Breast epithelium (tissue), 4 donors: Measurements from ENCODE around the gene SEMA4B. TPM values are rescaled to one million over a fixed set of nuclear protein-coding genes. Genes with fewer than 3 reads are reported as not detected.
A peak's percentile ranks its signal among the peaks of the same experiment; 100 is the strongest.
"Not testable (repeated sequence)": the region's sequence is repeated elsewhere in the genome, so short reads cannot be mapped to it uniquely, and the experiment has no call there.

Experiments
- DNase-seq, 2 donors: peaks; one replicate each; pipeline ENCODE4 v3.0.0-alpha.2; 2019; ENCODE audit warnings: low spot score in 2 of 2
- H3K27ac ChIP-seq, 2 donors: fragments of 200-600 bp; sonication (generic) in 1 of 2; one replicate each; pipeline ENCODE4 v1.5.1; 2016 to 2019; ENCODE audit warnings: mild to moderate bottlenecking in 1 of 2
- H3K27me3 ChIP-seq, 2 donors: fragments of 200-600 bp; sonication (generic) in 1 of 2; one replicate each; pipeline versions ENCODE4 v1.5.1 to v1.6.0; 2017 to 2019; ENCODE audit warnings: control low read depth in 1 of 2, mild to moderate bottlenecking in 1 of 2
- H3K36me3 ChIP-seq: fragments of 200-600 bp; one replicate; pipeline ENCODE4 v1.5.1; 2019
- H3K4me1 ChIP-seq, 2 donors: fragments of 200-600 bp; sonication (generic); one replicate each; pipeline ENCODE4 v1.5.1; 2016 to 2019; ENCODE audit warnings: control low read depth in 1 of 2
- H3K4me3 ChIP-seq, 3 donors: fragments of 200-600 bp; sonication (generic); 1 replicate in 2 of 3; 2 replicates in 1 of 3; pipeline ENCODE4 v1.5.1; 2016 to 2019; ENCODE audit warnings: mild to moderate bottlenecking in 3 of 3, moderate library complexity in 2 of 3
- H3K9me3 ChIP-seq, 2 donors: fragments of 200-600 bp; sonication (generic) in 1 of 2; one replicate each; pipeline ENCODE4 v1.5.1; 2016 to 2019; ENCODE audit warnings: control low read depth in 1 of 2
- CTCF ChIP-seq, 3 donors: fragments of 450-650 bp; IDR thresholded peaks; one replicate each; pipeline ENCODE4 v1.5.1; 2016 to 2017; ENCODE audit warnings: antibody characterized with exemption in 3 of 3, mild to moderate bottlenecking in 3 of 3, moderate library complexity in 3 of 3
- POLR2A ChIP-seq: fragments of 450-650 bp; IDR thresholded peaks from one replicate; pipeline ENCODE4 v1.6.1; 2016; ENCODE audit warnings: antibody characterized with exemption, mild to moderate bottlenecking, moderate library complexity
- POLR2AphosphoS5 ChIP-seq, 3 donors: sonication (generic); formaldehyde crosslinking; IDR thresholded peaks; one replicate each; pipeline ENCODE4 v1.6.1; 2017; ENCODE audit warnings: antibody characterized with exemption in 3 of 3
- intact Hi-C: fragments of 100-400 bp; cut with DNase I; formaldehyde crosslinking; loops from one replicate; pipeline ENCODE4 v1.15.1; 2023; ENCODE audit warnings: low total_unique reads
- total RNA-seq, 3 donors: library from RNA; depleted of rRNA; stranded (reverse); fragments of >200 nt; gene quantifications; one replicate each; pipeline ENCODE4 v1.1.0, GENCODE V29; 2016

SEMA4B gene
- total RNA-seq, 3 donors from 2014 or later, result 6.6 to 72.8 (median 56.9) TPM

- intact Hi-C loops, result no loop called here
- no peak overlapping the region for H3K4me3 ChIP-seq
- H3K4me1 ChIP-seq, result no peaks in the 10 kb centered on the region
- no peaks in the 10 kb centered on the region for H3K36me3 ChIP-seq
- H3K27me3 ChIP-seq, result no peaks in the 10 kb centered on the region
- no peaks in the 10 kb centered on the region for H3K9me3 ChIP-seq
- H3K27ac ChIP-seq, result no peak overlapping the region
- DNase-seq, result no peak
- TF ChIP-seq POLR2AphosphoS5 (IDR thresholded peaks at IDR 0.05) (no peak), POLR2A (no peak), CTCF (IDR thresholded peaks at IDR 0.05) (no peak)
Observed at GRCh38 chr15:90181776-90182175, 19.4 kb upstream of the SEMA4B start.

GRCh38 chr15:90184119-90184785 is 16.9 kb upstream of the SEMA4B start:
- no peaks in the 10 kb centered on the region for H3K9me3 ChIP-seq
- TF ChIP-seq POLR2A, result no peak
- TF ChIP-seq CTCF (IDR thresholded peaks at IDR 0.05), result no peak
- TF ChIP-seq POLR2AphosphoS5 (IDR thresholded peaks at IDR 0.05), result peak; percentile 37 to 55 (median 53)
- H3K36me3 ChIP-seq, result no peaks in the 10 kb centered on the region
- H3K27ac ChIP-seq, result peak overlapping the region; percentile 97 to 98
- peak; percentile 84 to 85 for DNase-seq
- no peaks in the 10 kb centered on the region for H3K4me1 ChIP-seq
- no peaks in the 10 kb centered on the region for H3K27me3 ChIP-seq
- intact Hi-C loops, result no loop called here
- peak overlapping the region; percentile 63 to 86 (median 85) for H3K4me3 ChIP-seq

GRCh38 chr15:90184786-90185704 is 16.1 kb upstream of the SEMA4B start:
- TF ChIP-seq POLR2A (peak; percentile 38), POLR2AphosphoS5 (IDR thresholded peaks at IDR 0.05) (no peak)
- H3K27ac ChIP-seq, result peak overlapping the region; percentile 97 to 98
- H3K27me3 ChIP-seq, result no peaks in the 10 kb centered on the region
- intact Hi-C loops, result no loop called here
- H3K4me3 ChIP-seq, result peak overlapping the region; percentile 63 to 86 (median 85)
- peak; percentile 43 to 77 for DNase-seq
- no peaks in the 10 kb centered on the region for H3K36me3 ChIP-seq
- no peaks in the 10 kb centered on the region for H3K9me3 ChIP-seq
- H3K4me1 ChIP-seq, result no peaks in the 10 kb centered on the region

GRCh38 chr15:90187257-90187868 is 13.8 kb upstream of the SEMA4B start:
- H3K9me3 ChIP-seq, result no peaks in the 10 kb centered on the region
- intact Hi-C loops, result no loop called here
- TF ChIP-seq POLR2A, result no peak
- TF ChIP-seq CTCF (IDR thresholded peaks at IDR 0.05), result no peak
- TF ChIP-seq POLR2AphosphoS5 (IDR thresholded peaks at IDR 0.05), result no peak
- H3K36me3 ChIP-seq, result no peaks in the 10 kb centered on the region
- peak overlapping the region; percentile 78 to 97 for H3K27ac ChIP-seq
- peaks cover 0 to 12% of the 10 kb centered on the region in 2 donors for H3K4me1 ChIP-seq
- DNase-seq, result no peak
- H3K4me3 ChIP-seq, result peak overlapping the region in 2 of 3 donors; percentile 13 to 46
- H3K27me3 ChIP-seq, result no peaks in the 10 kb centered on the region

GRCh38 chr15:90188065-90188464 is 13.1 kb upstream of the SEMA4B start:
- H3K27me3 ChIP-seq, DNase-seq, H3K4me3 ChIP-seq, H3K9me3 ChIP-seq, H3K36me3 ChIP-seq, intact Hi-C loops: not testable (repeated sequence)
- H3K27ac ChIP-seq, result peak overlapping the region; percentile 3 to 15
- H3K4me1 ChIP-seq, result peaks cover 0 to 17% of the 10 kb centered on the region in 2 donors
